Sigmoid colon (tissue), 7 donors: ENCODE results near the gene USP40. TPM values are rescaled to one million over a fixed set of nuclear protein-coding genes. Genes with fewer than 3 reads are reported as not detected.

Experiments used
- DNase-seq: peaks from one replicate; pipeline ENCODE4 v3.0.0-alpha.2; 2019
- H3K27ac ChIP-seq, 4 donors: fragments of 200-600 bp; sonication (generic); one replicate each; pipeline ENCODE4 v1.5.1; 2016 to 2019; ENCODE audit warnings: mild to moderate bottlenecking in 1 of 4
- H3K27me3 ChIP-seq, 3 donors: fragments of 200-600 bp; sonication (generic); one replicate each; pipeline ENCODE4 v1.5.1; 2019; ENCODE audit warnings: mild to moderate bottlenecking in 1 of 3
- H3K36me3 ChIP-seq, 4 donors: fragments of 200-600 bp; sonication (generic); one replicate each; pipeline ENCODE4 v1.5.1; 2016 to 2019
- H3K4me1 ChIP-seq, 4 donors: fragments of 200-600 bp; sonication (generic); one replicate each; pipeline ENCODE4 v1.5.1; 2017 to 2019
- H3K4me3 ChIP-seq, 4 donors: fragments of 200-600 bp; sonication (generic); one replicate each; pipeline ENCODE4 v1.5.1; 2017 to 2019; ENCODE audit warnings: mild to moderate bottlenecking in 2 of 4, moderate library complexity in 1 of 4
- H3K9me3 ChIP-seq, 4 donors: fragments of 200-600 bp in 3 of 4; sonication (generic) in 3 of 4; one replicate each; pipeline versions ENCODE4 v1.5.1 to v1.6.1; 2013 to 2019
- CTCF ChIP-seq, 4 experiments: fragments of 450-650 bp in 3 of 4; fragments of 200-600 bp in 1 of 4; IDR thresholded peaks; one replicate each; pipeline ENCODE4 v1.5.1; 2016 to 2019; ENCODE audit warnings: antibody characterized with exemption in 4 of 4, mild to moderate bottlenecking in 3 of 4, moderate library complexity in 2 of 4
- EP300 ChIP-seq, 4 donors: sonication (generic); formaldehyde crosslinking; IDR thresholded peaks; one replicate each; pipeline ENCODE4 v1.6.1; 2017; ENCODE audit warnings: antibody characterized with exemption in 4 of 4
- POLR2A ChIP-seq, 2 donors: fragments of 450-650 bp; IDR thresholded peaks; one replicate each; pipeline ENCODE4 v1.6.1; 2016; ENCODE audit warnings: antibody characterized with exemption in 2 of 2, mild to moderate bottlenecking in 2 of 2, moderate library complexity in 2 of 2
- POLR2AphosphoS5 ChIP-seq, 4 donors: sonication (generic); formaldehyde crosslinking; IDR thresholded peaks; one replicate each; pipeline ENCODE4 v1.6.1; 2017; ENCODE audit warnings: antibody characterized with exemption in 4 of 4
- WGBS, 2 donors: extraction: QIAGEN DNeasy Blood & Tissue Kit; methylation state at CpG; one replicate each; pipeline ENCODE4 v1.1.7; 2013; 5-methylcytosine and 5-hydroxymethylcytosine counted together
- intact Hi-C: fragments of 100-400 bp; cut with DNase I; formaldehyde crosslinking; loops from one replicate; pipeline ENCODE4 v1.15.1; 2023
- polyA plus RNA-seq, 3 donors: library from polyadenylated mRNA; stranded (reverse); fragments of 200-250 nt; gene quantifications; one replicate each; pipeline ENCODE4 v1.2.3, GENCODE V29; 2013
- total RNA-seq, 4 donors: library from RNA; depleted of rRNA; stranded (reverse); fragments of >200 nt; gene quantifications; one replicate each; pipeline ENCODE4 v1.1.0, GENCODE V29; 2016
- donor health status: healthy with polysubstance abuse.
- donor health status: Bipolar disorder and iron deficiency.
- donor health status: healthy.

Gene USP40
- total and polyA plus RNA-seq, 7 donors = 9.6 to 34.5 (median 23.4) TPM

GRCh38 chr2:233519787-233520611 is 46.6 kb downstream of the USP40 start:
- H3K27ac ChIP-seq = no peak overlapping the region
- no peak overlapping the region for H3K4me3 ChIP-seq
- TF ChIP-seq CTCF (IDR thresholded peaks at IDR 0.05) = no peak
- no peak for TF ChIP-seq EP300 (IDR thresholded peaks at IDR 0.05)
- TF ChIP-seq POLR2A (IDR thresholded peaks at IDR 0.05) = no peak
- TF ChIP-seq POLR2AphosphoS5 (IDR thresholded peaks at IDR 0.05) = no peak
- peaks cover 0 to 71% (median 9%) of the 10 kb centered on the region in 4 donors for H3K36me3 ChIP-seq
- H3K27me3 ChIP-seq = no peaks in the 10 kb centered on the region
- DNase-seq = no peak
- H3K4me1 ChIP-seq = no peaks in the 10 kb centered on the region
- intact Hi-C loops = no loop called here
- 60 to 76% methylated on average over 3 of the region's 3 CpGs for WGBS, 2 donors
- no peaks in the 10 kb centered on the region for H3K9me3 ChIP-seq

- Histone ChIP-seq H3K36me3 (peaks cover 0 to 46% (median 1%) of the 10 kb centered on the region in 4 donors), H3K27ac (no peak overlapping the region), H3K4me3 (no peak overlapping the region), H3K9me3 (no peaks in the 10 kb centered on the region), H3K27me3 (no peaks in the 10 kb centered on the region), H3K4me1 (no peaks in the 10 kb centered on the region)
- WGBS, 2 donors = 81 to 90% methylated on average over 7 of the region's 7 CpGs
- DNase-seq = no peak
- intact Hi-C loops = no loop called here
- TF ChIP-seq POLR2A (IDR thresholded peaks at IDR 0.05) = no peak
Observed at GRCh38 chr2:233513953-233514655, 52.5 kb downstream of the USP40 start.

GRCh38 chr2:233503947-233504637 is 62.5 kb downstream of the USP40 start:
- TF ChIP-seq POLR2A (IDR thresholded peaks at IDR 0.05) (no peak), CTCF (IDR thresholded peaks at IDR 0.05) (no peak), POLR2AphosphoS5 (IDR thresholded peaks at IDR 0.05) (no peak), EP300 (IDR thresholded peaks at IDR 0.05) (no peak)
- DNase-seq = no peak
- intact Hi-C loops = no loop called here
- Histone ChIP-seq H3K36me3 (peaks cover 0 to 88% (median 0%) of the 10 kb centered on the region in 4 donors), H3K4me3 (no peak overlapping the region), H3K27me3 (no peaks in the 10 kb centered on the region), H3K9me3 (peaks cover 0 to 7% (median 0%) of the 10 kb centered on the region in 4 donors), H3K4me1 (no peaks in the 10 kb centered on the region), H3K27ac (no peak overlapping the region)
- WGBS, 2 donors = 86 to 96% methylated on average over 1 of the region's 1 CpG

- Histone ChIP-seq H3K9me3 (peaks cover 0 to 7% (median 0%) of the 10 kb centered on the region in 4 donors), H3K36me3 (peaks cover 0 to 90% (median under 1%) of the 10 kb centered on the region in 4 donors), H3K27ac (no peak overlapping the region), H3K4me1 (no peaks in the 10 kb centered on the region), H3K4me3 (no peak overlapping the region), H3K27me3 (no peaks in the 10 kb centered on the region)
- intact Hi-C loops = no loop called here
- DNase-seq = no peak
- WGBS, 2 donors = 98 to 100% methylated on average over 1 of the region's 1 CpG
- TF ChIP-seq POLR2A (IDR thresholded peaks at IDR 0.05) (no peak), CTCF (IDR thresholded peaks at IDR 0.05) (no peak)
Observed at GRCh38 chr2:233503481-233503880, 63.1 kb downstream of the USP40 start.
